Osteoblast (primary cell): Measurements from ENCODE around the gene ITGAE. TPM values are rescaled to one million over a fixed set of nuclear protein-coding genes. Genes with fewer than 3 reads are reported as not detected.

Source experiments
- DNase-seq: peaks from one replicate; pipeline ENCODE4 v3.0.0; 2011; ENCODE audit warnings: low spot score, mixed read lengths; ENCODE audit not compliant: insufficient read length; ENCODE audit errors: missing footprints
- H2AFZ ChIP-seq: 2 replicates; pipeline ENCODE4 v1.6.0; 2011; ENCODE audit warnings: mild to moderate bottlenecking, low read length
- H3K27ac ChIP-seq: 2 replicates; pipeline ENCODE4 v1.5.1; 2011; ENCODE audit warnings: mild to moderate bottlenecking, low read depth, low read length, moderate library complexity
- H3K27me3 ChIP-seq: 2 replicates; pipeline ENCODE4 v1.6.0; 2012; ENCODE audit warnings: mild to moderate bottlenecking, control low read depth, inconsistent platforms, low read length, moderate library complexity; ENCODE audit not compliant: insufficient read depth
- H3K36me3 ChIP-seq: 2 replicates; pipeline ENCODE4 v1.5.1; 2011; ENCODE audit warnings: mild to moderate bottlenecking, low read length, control low read depth, moderate library complexity; ENCODE audit not compliant: insufficient read depth
- H3K4me1 ChIP-seq: 2 replicates; pipeline ENCODE4 v1.5.1; 2011; ENCODE audit warnings: mild to moderate bottlenecking, low read length, control low read depth, moderate library complexity; ENCODE audit not compliant: insufficient read depth
- H3K4me2 ChIP-seq: 2 replicates; pipeline ENCODE4 v1.6.0; 2011; ENCODE audit warnings: mild to moderate bottlenecking, low read length; ENCODE audit not compliant: insufficient read depth
- H3K4me3 ChIP-seq: fragments of 200-600 bp; sonication (generic); 3 replicates; pipeline ENCODE4 v1.5.1; 2012; ENCODE audit warnings: mild to moderate bottlenecking, low read length, inconsistent platforms; ENCODE audit not compliant: insufficient read depth
- H3K79me2 ChIP-seq: 2 replicates; pipeline ENCODE4 v1.6.0; 2012; ENCODE audit warnings: mild to moderate bottlenecking, low read length, control low read depth, inconsistent platforms; ENCODE audit not compliant: insufficient read depth
- H3K9me3 ChIP-seq: 2 replicates; pipeline ENCODE4 v1.5.1; 2011; ENCODE audit warnings: low read depth, low read length, control low read depth
- H4K20me1 ChIP-seq: 2 replicates; pipeline ENCODE4 v1.6.0; 2012; ENCODE audit warnings: mild to moderate bottlenecking, low read length, control low read depth; ENCODE audit not compliant: insufficient read depth
- total RNA-seq: library from RNA; depleted of rRNA; stranded (reverse); fragments of >200 nt; gene quantifications from 2 replicates; pipeline ENCODE4 v1.2.3, GENCODE V29; 2012
- TF ChIP-seq, protein P1 (sequence below): IDR thresholded peaks from 2 replicates; pipeline ENCODE4 v1.5.1; 2011; ENCODE audit warnings: mild to moderate bottlenecking, low read depth, low read length, moderate library complexity; ENCODE audit errors: extremely low read depth

ITGAE gene
- total RNA-seq, 1 donor, result 10.5 TPM

DNA sequence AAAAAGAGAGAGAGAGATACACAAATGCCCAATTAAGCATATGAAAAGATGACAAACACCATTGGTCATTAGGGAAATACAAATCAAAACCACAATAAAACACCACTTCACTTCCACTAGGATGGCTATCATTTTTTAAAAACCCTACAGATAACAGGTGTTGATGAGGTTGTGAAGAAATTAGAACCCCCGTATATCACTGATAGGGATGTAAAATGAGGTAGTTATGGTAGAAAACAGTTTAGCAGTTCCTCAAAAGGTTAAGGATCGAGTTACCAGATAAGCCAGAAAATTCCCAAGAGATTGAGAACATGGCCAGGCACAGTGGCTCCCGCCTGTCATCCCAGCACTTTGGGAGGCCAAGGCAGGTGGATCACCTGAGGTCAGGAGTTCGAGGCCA lies 107.8 kb downstream of the ITGAE start:
- H3K36me3 ChIP-seq, result no peaks in the 10 kb centered on the region
- peaks cover 12% of the 10 kb centered on the region for H3K4me1 ChIP-seq
- TF ChIP-seq, protein P1, sequence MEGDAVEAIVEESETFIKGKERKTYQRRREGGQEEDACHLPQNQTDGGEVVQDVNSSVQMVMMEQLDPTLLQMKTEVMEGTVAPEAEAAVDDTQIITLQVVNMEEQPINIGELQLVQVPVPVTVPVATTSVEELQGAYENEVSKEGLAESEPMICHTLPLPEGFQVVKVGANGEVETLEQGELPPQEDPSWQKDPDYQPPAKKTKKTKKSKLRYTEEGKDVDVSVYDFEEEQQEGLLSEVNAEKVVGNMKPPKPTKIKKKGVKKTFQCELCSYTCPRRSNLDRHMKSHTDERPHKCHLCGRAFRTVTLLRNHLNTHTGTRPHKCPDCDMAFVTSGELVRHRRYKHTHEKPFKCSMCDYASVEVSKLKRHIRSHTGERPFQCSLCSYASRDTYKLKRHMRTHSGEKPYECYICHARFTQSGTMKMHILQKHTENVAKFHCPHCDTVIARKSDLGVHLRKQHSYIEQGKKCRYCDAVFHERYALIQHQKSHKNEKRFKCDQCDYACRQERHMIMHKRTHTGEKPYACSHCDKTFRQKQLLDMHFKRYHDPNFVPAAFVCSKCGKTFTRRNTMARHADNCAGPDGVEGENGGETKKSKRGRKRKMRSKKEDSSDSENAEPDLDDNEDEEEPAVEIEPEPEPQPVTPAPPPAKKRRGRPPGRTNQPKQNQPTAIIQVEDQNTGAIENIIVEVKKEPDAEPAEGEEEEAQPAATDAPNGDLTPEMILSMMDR, result no peak
- no peak for DNase-seq
- H4K20me1 ChIP-seq, result no peaks in the 10 kb centered on the region
- no peak overlapping the region for H2AFZ ChIP-seq
- peaks cover 1% of the 10 kb centered on the region for H3K9me3 ChIP-seq
- no peak overlapping the region for H3K4me3 ChIP-seq
- H3K27me3 ChIP-seq, result peaks cover 3% of the 10 kb centered on the region
- H3K79me2 ChIP-seq, result no peaks in the 10 kb centered on the region
- H3K4me2 ChIP-seq, result no peak overlapping the region
- no peak overlapping the region for H3K27ac ChIP-seq

- Histone ChIP-seq H4K20me1 (no peaks in the 10 kb centered on the region), H3K4me2 (no peak overlapping the region), H3K9me3 (no peaks in the 10 kb centered on the region), H3K27me3 (peaks cover 3% of the 10 kb centered on the region), H3K4me3 (no peak overlapping the region), H2AFZ (no peak overlapping the region), H3K4me1 (peaks cover 12% of the 10 kb centered on the region), H3K36me3 (no peaks in the 10 kb centered on the region), H3K79me2 (no peaks in the 10 kb centered on the region), H3K27ac (no peak overlapping the region)
- TF ChIP-seq, protein P1, result no peak
- DNase-seq, result peak; percentile 68
Observed at GRCh38 chr17:3692346-3692745, 108.6 kb downstream of the ITGAE start.

DNA sequence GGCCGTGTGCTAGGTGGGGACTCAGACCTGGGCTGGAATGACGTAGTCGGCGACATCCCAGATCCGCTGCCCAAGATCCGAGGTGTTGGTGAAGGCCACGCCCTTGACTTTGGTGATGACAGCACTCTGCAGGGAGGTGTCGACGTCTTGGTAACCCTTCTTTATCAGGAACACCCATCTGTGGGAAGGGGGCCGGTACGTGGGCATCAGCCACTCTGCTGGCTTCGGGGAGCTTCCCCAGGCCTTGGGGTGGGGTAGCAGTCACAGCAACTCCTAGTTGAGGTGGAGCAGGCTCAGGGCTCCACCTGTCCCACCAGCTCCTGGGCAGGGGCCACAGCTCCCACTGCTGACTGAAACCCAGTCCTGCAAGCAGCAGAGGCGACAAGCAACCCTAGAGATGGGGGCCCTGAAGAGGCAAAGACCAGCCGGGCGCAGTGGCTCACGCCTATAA lies 109.3 kb downstream of the ITGAE start:
- no peak overlapping the region for H3K4me3 ChIP-seq
- no peak overlapping the region for H3K4me2 ChIP-seq
- H3K4me1 ChIP-seq, result peaks cover 12% of the 10 kb centered on the region
- no peak overlapping the region for H2AFZ ChIP-seq
- H4K20me1 ChIP-seq, result no peaks in the 10 kb centered on the region
- no peaks in the 10 kb centered on the region for H3K9me3 ChIP-seq
- no peak overlapping the region for H3K27ac ChIP-seq
- TF ChIP-seq, protein P1, result no peak
- DNase-seq, result peak; percentile 68
- peaks cover 3% of the 10 kb centered on the region for H3K27me3 ChIP-seq
- H3K36me3 ChIP-seq, result no peaks in the 10 kb centered on the region
- no peaks in the 10 kb centered on the region for H3K79me2 ChIP-seq

- no peaks in the 10 kb centered on the region for H3K9me3 ChIP-seq
- no peaks in the 10 kb centered on the region for H3K79me2 ChIP-seq
- no peaks in the 10 kb centered on the region for H3K36me3 ChIP-seq
- peak; percentile 84 for DNase-seq
- H3K27me3 ChIP-seq, result peaks cover 3% of the 10 kb centered on the region
- H2AFZ ChIP-seq, result no peak overlapping the region
- H3K4me1 ChIP-seq, result peaks cover 5% of the 10 kb centered on the region
- no peaks in the 10 kb centered on the region for H4K20me1 ChIP-seq
- H3K4me3 ChIP-seq, result no peak overlapping the region
- TF ChIP-seq, protein P1, result no peak
- no peak overlapping the region for H3K4me2 ChIP-seq
- H3K27ac ChIP-seq, result no peak overlapping the region
Observed at GRCh38 chr17:3690094-3690715, 110.8 kb downstream of the ITGAE start.
